SK-N-SH (cell line): ENCODE data around the gene NDEL1. TPM values are rescaled to one million over a fixed set of nuclear protein-coding genes. Genes with fewer than 3 reads are reported as not detected.

ENCODE experiments used
- CTCF ChIA-PET: fragments of 300-600, 350-600 bp; formaldehyde crosslinking; extraction: SDS; loops from one replicate; lab custom pipeline; 2021; lab: Yijun Ruan, JAX
- POLR2A ChIA-PET: fragments of 350-600 bp; sonication (Branson Sonifier 250); formaldehyde crosslinking; extraction: SDS; loops from one replicate; lab custom pipeline; 2020; ENCODE audit warnings: antibody characterized with exemption, inconsistent platforms; lab: Yijun Ruan, JAX
- DNase-seq: peaks from one replicate; pipeline ENCODE4 v3.0.0; 2012
- H2AFZ ChIP-seq: fragments of 200-600 bp; sonication (generic); 2 replicates; pipeline ENCODE4 v1.8.1; 2016; ENCODE audit warnings: antibody characterized with exemption, mild to moderate bottlenecking, low read depth
- H3F3A ChIP-seq: fragments of 200-600 bp; sonication (generic); replicated peaks from 2 replicates; pipeline ENCODE3; 2016; ENCODE audit warnings: antibody characterized with exemption, mild to moderate bottlenecking; ENCODE audit not compliant: insufficient read depth
- H3K27ac ChIP-seq, 2 experiments: fragments of 200-500 bp in 1 of 2; fragments of 200-600 bp in 1 of 2; sonication (Bioruptor generic) in 1 of 2; sonication (generic), shearing (Covaris generic) in 1 of 2; 2 replicates each; pipeline versions ENCODE4 v1.5.1 to v1.6.1; 2014 to 2016; ENCODE audit warnings: low read depth in 2 of 2, inconsistent platforms in 1 of 2, low read length in 1 of 2, mild to moderate bottlenecking in 1 of 2, mixed read lengths in 1 of 2
- H3K27me3 ChIP-seq: fragments of 200-600 bp; sonication (generic), shearing (Covaris generic); 2 replicates; pipeline ENCODE4 v1.6.1; 2016; ENCODE audit warnings: mixed run types; ENCODE audit not compliant: insufficient read depth
- H3K36me3 ChIP-seq, 2 experiments: fragments of 200-500 bp in 1 of 2; fragments of 200-600 bp in 1 of 2; sonication (Bioruptor generic) in 1 of 2; sonication (generic) in 1 of 2; replicated peaks in 1 of 2; 2 replicates each; pipeline versions ENCODE3 to v1.5.1; 2014 to 2016; ENCODE audit warnings: low read length in 1 of 2, mild to moderate bottlenecking in 1 of 2; ENCODE audit not compliant: insufficient read depth in 2 of 2, control insufficient read depth in 1 of 2
- H3K4me1 ChIP-seq, 2 experiments: fragments of 200-500 bp in 1 of 2; fragments of 200-600 bp in 1 of 2; sonication (Bioruptor generic) in 1 of 2; sonication (generic), shearing (Covaris generic) in 1 of 2; 2 replicates each; pipeline versions ENCODE4 v1.5.1 to v1.6.1; 2014 to 2016; ENCODE audit warnings: low read depth in 1 of 2, low read length in 1 of 2, mixed run types in 1 of 2; ENCODE audit not compliant: insufficient read depth in 2 of 2, control insufficient read depth in 1 of 2
- H3K4me2 ChIP-seq: fragments of 200-600 bp; sonication (generic), shearing (Covaris generic); 2 replicates; pipeline ENCODE4 v1.6.1; 2017; ENCODE audit warnings: mixed run types
- H3K4me3 ChIP-seq, 2 experiments: fragments of 200-500 bp in 1 of 2; fragments of 200-600 bp in 1 of 2; sonication (Bioruptor generic) in 1 of 2; sonication (generic), shearing (Covaris generic) in 1 of 2; 2 replicates each; pipeline versions ENCODE4 v1.5.1 to v1.8.1; 2014 to 2016; ENCODE audit warnings: low read depth in 2 of 2, inconsistent platforms in 1 of 2, low read length in 1 of 2, mild to moderate bottlenecking in 1 of 2, mixed read lengths in 1 of 2, moderate library complexity in 1 of 2
- H3K79me2 ChIP-seq: fragments of 200-600 bp; sonication (generic); 2 replicates; pipeline ENCODE4 v1.8.1; 2017; ENCODE audit warnings: mild to moderate bottlenecking; ENCODE audit not compliant: insufficient read depth
- H3K9ac ChIP-seq: fragments of 200-600 bp; sonication (generic); 2 replicates; pipeline ENCODE4 v1.6.1; 2017; ENCODE audit warnings: mixed run types
- H3K9me2 ChIP-seq: fragments of 200-600 bp; sonication (generic); 2 replicates; pipeline ENCODE4 v1.6.1; 2017; ENCODE audit warnings: mixed run types
- H3K9me3 ChIP-seq: fragments of 200-600 bp; sonication (generic); 2 replicates; pipeline ENCODE4 v1.6.1; 2017; ENCODE audit warnings: mixed run types, mild to moderate bottlenecking, moderate library complexity
- H4K20me1 ChIP-seq: fragments of 200-600 bp; sonication (generic); 2 replicates; pipeline ENCODE4 v1.6.1; 2017; ENCODE audit warnings: mild to moderate bottlenecking, mixed run types; ENCODE audit not compliant: insufficient read depth
- ELF1 ChIP-seq: IDR thresholded peaks from 2 replicates; pipeline ENCODE4 v1.4.0; 2012
- EZH2phosphoT487 ChIP-seq: fragments of 200-600 bp; sonication (generic); IDR thresholded peaks from 2 replicates; pipeline ENCODE4 v1.6.1; 2017; ENCODE audit warnings: low read depth, mixed run types, mild to moderate bottlenecking, antibody characterized with exemption, moderate library complexity, borderline replicate concordance
- FOSL2 ChIP-seq: IDR thresholded peaks from 2 replicates; pipeline ENCODE4 v1.4.0; 2012; ENCODE audit warnings: low read depth, mild to moderate bottlenecking, moderate library complexity, borderline replicate concordance
- FOXJ3 ChIP-seq: sonication (generic); formaldehyde crosslinking; IDR thresholded peaks from 2 replicates; pipeline ENCODE4 v1.5.1; 2020; ENCODE audit warnings: mild to moderate bottlenecking, missing genetic modification reagents
- FOXM1 ChIP-seq: IDR thresholded peaks from 2 replicates; pipeline ENCODE4 v1.4.0; 2012; ENCODE audit warnings: low read depth, mild to moderate bottlenecking
- GATA2 ChIP-seq: sonication (generic); formaldehyde crosslinking; IDR thresholded peaks from 2 replicates; pipeline ENCODE4 v1.5.0; 2020; ENCODE audit warnings: mild to moderate bottlenecking, missing genetic modification reagents
- IRF3 ChIP-seq: fragments of 150-350 bp; IDR thresholded peaks from 2 replicates; pipeline ENCODE4 v1.6.1; 2016; ENCODE audit warnings: mild to moderate bottlenecking, low read depth, low read length
- PBX3 ChIP-seq: IDR thresholded peaks from 2 replicates; pipeline ENCODE4; 2012
- POLR2AphosphoS5 ChIP-seq: IDR thresholded peaks from 2 replicates; pipeline ENCODE4 v1.6.1; 2012; ENCODE audit warnings: low read depth, low read length
- RAD21 ChIP-seq: IDR thresholded peaks from 2 replicates; pipeline ENCODE4 v1.6.1; 2012; ENCODE audit warnings: mild to moderate bottlenecking, low read length
- RFX5 ChIP-seq: IDR thresholded peaks from 2 replicates; pipeline ENCODE4 v1.6.1; 2012; ENCODE audit warnings: mild to moderate bottlenecking, improper control_type of control experiment, low read length
- SIN3A ChIP-seq: IDR thresholded peaks from 2 replicates; pipeline ENCODE4 v1.6.1; 2012; ENCODE audit warnings: low read depth, mild to moderate bottlenecking, low read length, moderate library complexity, borderline replicate concordance
- SMC3 ChIP-seq: IDR thresholded peaks from 2 replicates; pipeline ENCODE4 v1.6.1; 2012; ENCODE audit warnings: low read depth, low read length, improper control_type of control experiment
- TAF1 ChIP-seq: IDR thresholded peaks from 2 replicates; pipeline ENCODE4 v1.6.1; 2012; ENCODE audit warnings: low read depth, mild to moderate bottlenecking, low read length, moderate library complexity, borderline replicate concordance
- ZBTB33 ChIP-seq: IDR thresholded peaks from 2 replicates; pipeline ENCODE4 v1.4.0; 2012; ENCODE audit warnings: low read depth, borderline replicate concordance
- WGBS: methylation state at CpG from one replicate; pipeline ENCODE4 v1.1.6; 2017; ENCODE audit warnings: low lambda C conversion rate; 5-methylcytosine and 5-hydroxymethylcytosine counted together
- polyA plus RNA-seq, 3 experiments: library from polyadenylated mRNA; depleted of rRNA; stranded (reverse); fragments of >200 nt; gene quantifications; 2 replicates each; pipeline ENCODE4 v1.2.3, GENCODE V29; 2012

The NDEL1 gene
- polyA plus RNA-seq, 1 of the 3 experiments (the other 2 are of a cell fraction), result 49.5 TPM

GRCh38 chr17:8481703-8482102 lies 46.0 kb downstream of the NDEL1 start (continued):
- TF ChIP-seq PBX3 (no peak), POLR2AphosphoS5 (no peak), FOXJ3 (no peak), FOXM1 (no peak), SIN3A (no peak), GATA2 (CRISPR knock-in tag) (no peak)
- TF ChIP-seq, all 33 proteins: peak for 0

- no peak for DNase-seq
Observed at GRCh38 chr17:8482546-8482945, 46.9 kb downstream of the NDEL1 start.

More at GRCh38 chr17:8482546-8482945, 46.9 kb downstream of the NDEL1 start:
- H3K9me3 ChIP-seq, result peaks cover 9% of the 10 kb centered on the region; the same call in 1 of the 2 replicates
- POLR2A ChIA-PET, result no interaction called here
- H3K36me3 ChIP-seq, result peaks cover 70 to 93% of the 10 kb centered on the region in 2 experiments
- no peaks in the 10 kb centered on the region for H3K4me1 ChIP-seq
- H2AFZ ChIP-seq, result no peak overlapping the region
- no peaks in the 10 kb centered on the region for H3K79me2 ChIP-seq
- TF ChIP-seq ELF1 (no peak), RFX5 (no peak), RAD21 (no peak), IRF3 (no peak), POLR2AphosphoS5 (no peak), FOXJ3 (no peak), FOSL2 (no peak), TAF1 (no peak), EZH2phosphoT487 (no peak), ZBTB33 (no peak), SMC3 (no peak)
- TF ChIP-seq, all 33 proteins: peak for 0
- Histone ChIP-seq H3K27me3 (no peaks in the 10 kb centered on the region), H3K9me2 (no peaks in the 10 kb centered on the region), H4K20me1 (no peaks in the 10 kb centered on the region), H3K27ac (no peak overlapping the region; a peak in 1 of 4 replicates), H3F3A (no peaks in the 10 kb centered on the region), H3K9ac (no peak overlapping the region), H3K4me2 (no peak overlapping the region), H3K4me3 (no peak overlapping the region)
- CTCF ChIA-PET, result interaction anchor here (0.7 to 3.2 kb wide), 4 partner anchors 12 to 302 kb away, joined by 3 to 13 read pairs (median 6); no protein-coding TSS in a partner anchor
- 100% methylated on average over 5 of the region's 5 CpGs for WGBS
